Activated naive CD8-positive, alpha-beta T cell (primary cell): ENCODE data around the gene EHHADH.
"Not testable (repeated sequence)": the region's sequence is repeated elsewhere in the genome, so short reads cannot be mapped to it uniquely, and the experiment has no call there.

ENCODE experiments used
- H3K27ac Mint-ChIP-seq: one replicate; pipeline ENCODE4 v1.8.0; 2021; ENCODE audit warnings: mixed read lengths
- H3K27me3 Mint-ChIP-seq: one replicate; pipeline ENCODE4 v1.8.0; 2021; ENCODE audit warnings: mixed read lengths
- H3K36me3 Mint-ChIP-seq: one replicate; pipeline ENCODE4 v1.8.0; 2021; ENCODE audit warnings: mixed read lengths
- H3K4me1 Mint-ChIP-seq: one replicate; pipeline ENCODE4 v1.8.0; 2021; ENCODE audit warnings: low read depth, mixed read lengths
- H3K4me3 Mint-ChIP-seq: one replicate; pipeline ENCODE4 v1.8.0; 2021; ENCODE audit warnings: mild to moderate bottlenecking, mixed read lengths
- H3K9me3 Mint-ChIP-seq: one replicate; pipeline ENCODE4 v1.8.0; 2021; ENCODE audit warnings: low read depth, mixed read lengths

EHHADH gene

DNA sequence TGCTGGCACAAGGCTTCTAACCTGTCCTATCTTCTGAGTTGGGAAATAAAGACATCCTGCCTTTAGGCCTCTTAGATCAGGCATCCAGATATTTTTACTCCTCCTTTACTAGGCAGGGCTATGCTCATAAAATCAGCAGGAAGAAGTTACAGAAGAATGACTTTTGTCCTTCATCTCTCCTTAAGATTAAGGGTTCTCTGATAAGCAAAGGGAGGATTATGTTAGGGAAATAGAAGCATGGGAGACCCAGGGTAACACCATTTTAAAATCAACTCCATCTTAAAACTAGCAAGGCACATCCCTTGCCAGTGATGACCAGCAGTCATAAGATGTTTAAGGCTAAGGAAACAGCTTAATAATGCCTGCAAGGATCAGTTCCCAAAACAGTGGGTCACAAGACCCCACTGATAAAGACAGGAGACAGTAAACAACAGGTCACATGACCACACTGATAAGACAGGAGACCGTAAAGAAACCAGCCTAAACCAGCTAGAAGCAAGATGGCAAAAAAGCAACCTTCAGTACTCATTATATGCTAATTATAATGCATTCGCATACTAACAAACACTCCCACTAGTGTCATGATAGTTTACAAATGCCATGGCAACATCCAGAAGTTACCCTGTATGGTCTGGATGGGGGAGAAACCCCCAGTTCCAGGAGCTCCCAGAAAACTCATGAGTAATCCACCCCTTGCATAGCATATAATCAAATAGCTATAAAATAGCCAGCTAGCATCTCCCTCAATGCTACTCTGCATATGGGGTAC lies 14.5 kb upstream of the EHHADH start:
- Mint-ChIP-seq H3K9me3 (no peaks in the 10 kb centered on the region), H3K27me3 (peaks cover 29% of the 10 kb centered on the region), H3K36me3 (no peaks in the 10 kb centered on the region), H3K4me1 (no peaks in the 10 kb centered on the region), H3K4me3 (no peak overlapping the region), H3K27ac (no peak overlapping the region)

- peaks cover 22% of the 10 kb centered on the region for H3K27me3 Mint-ChIP-seq
- H3K9me3 Mint-ChIP-seq = no peaks in the 10 kb centered on the region
- no peak overlapping the region for H3K27ac Mint-ChIP-seq
- H3K4me3 Mint-ChIP-seq = no peak overlapping the region
- no peaks in the 10 kb centered on the region for H3K36me3 Mint-ChIP-seq
- no peaks in the 10 kb centered on the region for H3K4me1 Mint-ChIP-seq
Observed at GRCh38 chr3:185267193-185267592, 13.3 kb upstream of the EHHADH start.

- Mint-ChIP-seq H3K4me1 (no peaks in the 10 kb centered on the region), H3K4me3 (no peak overlapping the region), H3K27me3 (peaks cover 12% of the 10 kb centered on the region), H3K36me3 (no peaks in the 10 kb centered on the region), H3K27ac (no peak overlapping the region), H3K9me3 (no peaks in the 10 kb centered on the region)
Observed at GRCh38 chr3:185264849-185265553, 11.2 kb upstream of the EHHADH start.

DNA sequence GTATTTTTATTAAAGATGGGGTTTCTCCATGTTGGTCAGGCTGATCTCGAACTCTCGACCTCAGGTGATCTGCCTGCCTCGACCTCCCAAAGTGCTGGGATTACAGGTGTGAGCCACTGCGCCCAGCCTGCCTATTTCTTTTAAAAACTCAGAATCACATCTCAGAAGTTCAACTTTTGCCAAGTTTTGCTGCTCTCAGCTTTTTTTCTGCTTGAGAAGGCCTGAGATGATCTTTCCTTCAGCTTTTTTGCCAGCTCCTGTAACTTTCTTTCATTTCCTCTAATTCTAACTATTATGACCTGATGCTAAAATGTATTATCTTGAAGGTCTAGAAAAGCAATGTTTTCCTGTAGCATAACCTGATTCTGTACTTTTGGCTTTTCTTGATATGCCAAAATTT lies 9.6 kb upstream of the EHHADH start:
- Mint-ChIP-seq H3K4me3 (no peak overlapping the region), H3K9me3 (no peaks in the 10 kb centered on the region), H3K36me3 (peaks cover 2% of the 10 kb centered on the region), H3K27ac (no peak overlapping the region), H3K4me1 (no peaks in the 10 kb centered on the region), H3K27me3 (peaks cover 10% of the 10 kb centered on the region)

DNA sequence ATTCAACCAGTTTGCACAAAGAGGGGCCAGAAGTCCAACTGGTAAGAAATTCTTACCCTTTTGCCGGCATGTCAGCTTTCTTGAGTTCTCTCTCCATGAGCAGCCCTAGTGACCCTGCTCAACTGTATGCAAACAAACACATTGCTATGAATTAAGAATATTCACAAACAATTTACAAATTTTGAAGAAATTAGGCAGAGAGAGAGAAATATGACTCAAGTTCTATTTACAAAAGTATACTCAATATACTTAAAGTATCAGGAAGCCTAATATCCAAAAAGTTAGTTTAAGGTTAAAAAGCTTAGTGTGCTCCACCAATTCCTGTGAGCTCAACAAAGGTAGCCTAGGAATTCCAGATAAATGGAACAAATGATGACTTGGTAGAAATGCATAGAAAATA lies 3.5 kb upstream of the EHHADH start:
- no peak overlapping the region for H3K4me3 Mint-ChIP-seq
- peaks cover 8% of the 10 kb centered on the region for H3K9me3 Mint-ChIP-seq
- no peak overlapping the region for H3K27ac Mint-ChIP-seq
- H3K27me3 Mint-ChIP-seq = peaks cover 2% of the 10 kb centered on the region
- peaks cover 2% of the 10 kb centered on the region for H3K36me3 Mint-ChIP-seq
- peaks cover 6% of the 10 kb centered on the region for H3K4me1 Mint-ChIP-seq

DNA sequence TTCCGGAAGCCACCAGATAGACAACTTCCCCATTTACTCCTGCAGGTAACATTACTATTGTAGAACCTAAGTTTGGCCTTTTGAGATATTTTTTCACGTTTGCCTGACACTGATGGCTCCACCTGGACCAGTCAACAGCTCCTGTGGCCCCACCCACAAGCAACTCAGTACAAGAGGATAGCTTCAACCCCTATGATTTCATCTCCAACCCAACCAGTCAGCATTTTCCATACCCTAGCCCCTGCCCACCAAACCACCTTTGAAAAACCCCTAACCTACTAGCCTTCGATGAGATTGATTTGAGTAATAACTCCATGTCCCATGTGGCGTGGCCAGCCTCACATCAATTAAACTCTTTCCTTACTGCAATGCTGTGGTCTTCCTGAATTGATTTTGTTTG lies 950 bp upstream of the EHHADH start:
- Mint-ChIP-seq H3K4me1 (peaks cover 6% of the 10 kb centered on the region), H3K36me3 (peaks cover 6% of the 10 kb centered on the region), H3K27ac (no peak overlapping the region), H3K27me3 (peaks cover 2% of the 10 kb centered on the region), H3K4me3 (peak overlapping the region; percentile 88), H3K9me3 (peaks cover 8% of the 10 kb centered on the region)

- not testable (repeated sequence) for H3K4me1 Mint-ChIP-seq
Observed at GRCh38 chr3:185253133-185253532, 716 bp downstream of the EHHADH start.

GRCh38 chr3:185251272-185251671 lies 2.6 kb downstream of the EHHADH start:
- H3K4me1 Mint-ChIP-seq = peaks cover 6% of the 10 kb centered on the region
- peaks cover 4% of the 10 kb centered on the region for H3K9me3 Mint-ChIP-seq
- H3K27me3 Mint-ChIP-seq = no peaks in the 10 kb centered on the region
- peak overlapping the region; percentile 25 for H3K4me3 Mint-ChIP-seq
- H3K36me3 Mint-ChIP-seq = peaks cover 19% of the 10 kb centered on the region
- H3K27ac Mint-ChIP-seq = no peak overlapping the region

More at GRCh38 chr3:185253133-185253532, 716 bp downstream of the EHHADH start:
- not testable (repeated sequence) for H3K27ac Mint-ChIP-seq, H3K27me3 Mint-ChIP-seq, H3K36me3 Mint-ChIP-seq, H3K9me3 Mint-ChIP-seq
- peak overlapping the region; percentile 41 for H3K4me3 Mint-ChIP-seq

- Mint-ChIP-seq H3K27me3 (no peaks in the 10 kb centered on the region), H3K27ac (no peak overlapping the region), H3K4me3 (no peak overlapping the region), H3K4me1 (peaks cover 6% of the 10 kb centered on the region), H3K36me3 (peaks cover 23% of the 10 kb centered on the region), H3K9me3 (peaks cover 6% of the 10 kb centered on the region)
Observed at GRCh38 chr3:185250653-185251052, 3.2 kb downstream of the EHHADH start.

DNA sequence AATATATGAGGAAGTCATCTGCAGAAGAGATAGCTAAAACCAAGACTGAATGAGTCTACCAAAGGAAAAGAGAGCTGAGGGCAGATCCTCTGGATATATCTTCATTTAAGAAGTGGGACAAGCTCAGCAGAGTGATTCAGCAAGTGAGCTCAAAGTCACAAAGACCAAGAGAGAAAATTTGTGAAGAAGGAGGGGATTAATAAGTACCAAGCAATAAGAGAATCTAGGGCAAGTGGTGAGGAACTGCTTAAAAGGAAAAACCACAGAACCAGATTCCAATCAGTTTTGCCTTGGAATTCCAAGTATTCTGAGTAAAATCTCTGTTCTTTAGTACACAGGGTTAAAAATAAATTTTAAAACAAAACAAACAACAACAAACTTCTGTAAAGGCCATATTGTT lies 3.6 kb downstream of the EHHADH start:
- Mint-ChIP-seq H3K27ac (no peak overlapping the region), H3K4me3 (no peak overlapping the region), H3K27me3 (no peaks in the 10 kb centered on the region), H3K36me3 (peaks cover 24% of the 10 kb centered on the region), H3K4me1 (peaks cover 6% of the 10 kb centered on the region), H3K9me3 (peaks cover 6% of the 10 kb centered on the region)

DNA sequence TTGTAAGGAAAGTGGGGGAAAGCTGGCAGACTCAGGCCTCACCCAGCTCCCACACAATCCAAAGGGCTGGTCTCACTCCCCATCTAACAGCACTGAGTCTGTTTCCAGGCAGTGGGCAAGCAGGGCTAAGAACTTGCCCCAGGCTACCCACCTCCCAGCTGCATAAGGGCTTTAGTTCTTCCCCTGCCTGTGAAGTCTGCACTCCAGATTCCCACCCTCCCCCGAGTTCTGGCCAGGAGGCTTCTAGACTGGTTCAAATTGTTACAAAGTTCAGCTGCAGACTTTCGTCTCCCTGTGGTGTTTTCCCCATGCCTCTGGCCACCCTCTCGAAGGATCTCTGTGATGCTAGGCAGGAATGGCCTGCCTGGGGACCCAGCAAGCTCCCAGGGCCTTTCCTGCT lies 11.2 kb downstream of the EHHADH start:
- H3K4me3 Mint-ChIP-seq = no peak overlapping the region
- peaks cover 32% of the 10 kb centered on the region for H3K9me3 Mint-ChIP-seq
- peaks cover 32% of the 10 kb centered on the region for H3K36me3 Mint-ChIP-seq
- no peak overlapping the region for H3K27ac Mint-ChIP-seq
- no peaks in the 10 kb centered on the region for H3K4me1 Mint-ChIP-seq
- H3K27me3 Mint-ChIP-seq = no peaks in the 10 kb centered on the region

DNA sequence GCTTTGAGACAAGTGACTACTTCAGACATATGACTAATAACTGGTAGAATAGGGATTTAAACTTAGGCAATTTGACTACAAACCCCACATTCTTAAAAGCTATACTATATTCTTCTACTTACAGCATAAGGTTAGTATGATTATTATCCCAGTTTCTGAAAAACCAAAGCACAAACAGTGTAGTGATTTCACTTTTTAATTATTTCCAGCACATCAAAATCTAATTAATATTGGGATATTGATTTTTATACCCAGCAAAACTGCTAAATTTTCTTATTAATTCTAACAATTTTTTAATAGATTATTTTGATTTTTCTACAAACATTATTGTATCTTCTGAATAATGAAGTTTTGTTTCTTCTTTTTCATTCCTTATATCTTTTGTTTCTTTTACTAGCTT lies 16.9 kb downstream of the EHHADH start:
- Mint-ChIP-seq H3K27me3 (no peaks in the 10 kb centered on the region), H3K4me3 (no peak overlapping the region), H3K4me1 (no peaks in the 10 kb centered on the region), H3K27ac (no peak overlapping the region), H3K9me3 (peaks cover 31% of the 10 kb centered on the region), H3K36me3 (peaks cover 23% of the 10 kb centered on the region)

- Mint-ChIP-seq H3K4me3 (no peak overlapping the region), H3K36me3 (peaks cover 25% of the 10 kb centered on the region), H3K27me3 (no peaks in the 10 kb centered on the region), H3K27ac (no peak overlapping the region), H3K4me1 (no peaks in the 10 kb centered on the region), H3K9me3 (peaks cover 15% of the 10 kb centered on the region)
Observed at GRCh38 chr3:185233328-185233727, 20.5 kb downstream of the EHHADH start.

DNA sequence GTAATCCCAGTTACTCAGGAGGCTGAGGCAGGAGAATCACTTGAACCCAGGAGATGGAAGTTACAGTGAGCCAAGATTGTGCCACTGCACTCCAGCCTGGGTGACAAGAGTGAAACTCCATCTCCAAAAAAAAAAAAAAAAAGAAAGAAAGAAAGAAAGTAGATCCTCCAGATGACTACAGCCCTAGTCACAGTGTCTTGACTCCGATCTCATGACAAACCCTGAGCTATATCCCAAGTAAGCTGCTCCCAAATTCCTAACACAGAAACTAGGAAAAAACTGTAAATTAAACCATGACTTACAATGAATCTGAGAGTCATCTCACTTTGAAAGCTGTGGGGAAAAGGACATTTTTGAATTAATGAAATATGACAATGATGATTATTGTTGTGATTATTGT lies 27.3 kb downstream of the EHHADH start:
- H3K9me3 Mint-ChIP-seq, H3K27me3 Mint-ChIP-seq, H3K4me1 Mint-ChIP-seq, H3K4me3 Mint-ChIP-seq, H3K27ac Mint-ChIP-seq: not testable (repeated sequence)
- H3K36me3 Mint-ChIP-seq = peaks cover 22% of the 10 kb centered on the region

DNA sequence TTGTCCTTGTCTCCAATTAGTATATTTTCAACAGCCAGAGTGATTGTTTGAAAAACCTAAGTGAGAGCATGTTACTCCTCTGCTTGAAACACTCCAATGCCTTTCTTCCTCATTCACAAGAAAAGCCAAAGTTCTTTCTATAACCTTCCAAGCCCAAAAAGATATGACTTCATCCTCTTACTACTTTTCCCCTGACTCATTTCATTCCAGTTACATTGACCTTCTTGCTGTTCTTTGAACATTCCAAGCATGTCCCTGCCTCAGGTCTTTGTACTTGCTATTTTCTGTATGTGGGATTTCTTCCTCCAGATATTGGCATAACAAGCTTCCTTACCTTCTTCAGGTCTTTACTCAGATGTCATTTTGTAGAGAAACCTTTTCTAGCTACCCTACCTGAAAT lies 28.3 kb downstream of the EHHADH start:
- H3K36me3 Mint-ChIP-seq = peaks cover 22% of the 10 kb centered on the region
- H3K9me3 Mint-ChIP-seq = no peaks in the 10 kb centered on the region
- no peaks in the 10 kb centered on the region for H3K4me1 Mint-ChIP-seq
- no peak overlapping the region for H3K27ac Mint-ChIP-seq
- no peak overlapping the region for H3K4me3 Mint-ChIP-seq
- no peaks in the 10 kb centered on the region for H3K27me3 Mint-ChIP-seq

GRCh38 chr3:185225080-185225479 lies 28.8 kb downstream of the EHHADH start:
- Mint-ChIP-seq H3K4me1 (no peaks in the 10 kb centered on the region), H3K4me3 (no peak overlapping the region), H3K27ac (no peak overlapping the region), H3K27me3 (no peaks in the 10 kb centered on the region), H3K36me3 (peaks cover 19% of the 10 kb centered on the region), H3K9me3 (no peaks in the 10 kb centered on the region)
